Esophagus (tissue), 2 donors: ENCODE data around the gene GSE1. TPM values are rescaled to one million over a fixed set of nuclear protein-coding genes. Genes with fewer than 3 reads are reported as not detected.

ENCODE experiments used
- H3K27ac ChIP-seq, 2 donors: one replicate each; pipeline ENCODE4 v1.5.1; 2013; ENCODE audit warnings: low read depth in 2 of 2, mild to moderate bottlenecking in 2 of 2, inconsistent platforms in 1 of 2, low read length in 1 of 2, moderate library complexity in 1 of 2
- H3K27me3 ChIP-seq, 2 donors: one replicate each; pipeline ENCODE4 v1.6.1; 2013; ENCODE audit warnings: low read length in 2 of 2, control low read depth in 1 of 2, mild to moderate bottlenecking in 1 of 2; ENCODE audit not compliant: insufficient read depth in 2 of 2, control insufficient read depth in 1 of 2
- H3K36me3 ChIP-seq, 2 donors: one replicate each; pipeline ENCODE4 v1.6.1; 2013; ENCODE audit warnings: low read length in 1 of 2; ENCODE audit not compliant: control insufficient read depth in 2 of 2, insufficient read depth in 2 of 2
- H3K4me1 ChIP-seq, 2 donors: one replicate each; pipeline ENCODE4 v1.6.1; 2013; ENCODE audit warnings: low read length in 1 of 2; ENCODE audit not compliant: control insufficient read depth in 2 of 2, insufficient read depth in 2 of 2
- H3K4me3 ChIP-seq, 2 donors: one replicate each; pipeline ENCODE4 v1.5.1; 2013; ENCODE audit warnings: low read length in 2 of 2, mild to moderate bottlenecking in 2 of 2, low read depth in 1 of 2, moderate library complexity in 1 of 2
- H3K9me3 ChIP-seq, 2 donors: one replicate each; pipeline ENCODE4 v1.6.1; 2013; ENCODE audit warnings: mild to moderate bottlenecking in 2 of 2, low read depth in 1 of 2, low read length in 1 of 2, moderate library complexity in 1 of 2; ENCODE audit not compliant: control insufficient read depth in 2 of 2, insufficient read depth in 1 of 2
- WGBS, 2 donors: extraction: QIAGEN DNeasy Blood & Tissue Kit; methylation state at CpG; one replicate each; pipeline ENCODE4 v1.1.7; 2013; 5-methylcytosine and 5-hydroxymethylcytosine counted together
- polyA plus RNA-seq, 2 donors: library from polyadenylated mRNA; stranded (reverse); fragments of 200-250 nt; gene quantifications; one replicate each; pipeline ENCODE4 v1.2.3, GENCODE V29; 2013
- donor health status: healthy with polysubstance abuse.
- donor health status: Bipolar disorder and iron deficiency.

GSE1 gene
- polyA plus RNA-seq, 2 donors = 8.9 to 19.6 TPM

DNA sequence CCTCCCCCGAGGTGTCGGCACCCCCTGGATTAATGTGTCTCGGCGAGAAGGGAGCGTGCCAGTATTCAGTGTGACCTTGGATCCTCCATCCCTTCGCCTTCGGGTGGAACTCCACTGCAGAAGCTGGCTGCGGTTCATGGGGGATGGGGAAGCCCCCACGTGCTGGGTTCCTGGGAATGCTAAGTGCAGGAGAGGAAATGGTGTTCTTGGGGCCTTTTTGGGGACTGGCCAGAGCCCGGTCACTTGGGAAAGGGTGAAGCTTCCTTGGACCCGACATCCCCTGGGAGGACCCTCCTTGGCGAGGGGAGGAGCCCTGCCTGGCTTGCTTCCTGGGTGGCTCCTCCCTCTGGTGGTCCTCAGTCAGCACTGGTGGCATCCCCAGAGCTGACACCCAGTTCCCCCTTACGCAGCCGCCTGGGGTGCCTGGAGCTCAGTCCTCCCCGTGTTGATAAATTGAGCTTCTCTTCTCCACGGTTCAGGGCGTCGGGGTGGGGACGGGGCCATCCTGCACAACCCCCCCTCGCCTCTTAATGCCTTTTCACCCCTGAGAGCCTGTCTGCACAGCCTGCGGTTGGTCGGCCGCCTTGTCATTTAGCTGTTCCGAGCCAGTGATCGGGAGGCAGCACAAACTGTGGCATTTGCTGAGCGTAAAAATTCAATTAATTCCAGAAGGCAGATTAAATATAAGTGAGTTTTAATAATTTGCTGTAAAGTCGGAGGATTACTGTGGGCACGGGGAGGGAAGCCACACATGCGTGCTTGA, 30.7 kb upstream of the GSE1 start:
- Histone ChIP-seq H3K27me3 (no peaks in the 10 kb centered on the region), H3K9me3 (no peaks in the 10 kb centered on the region), H3K27ac (no peak overlapping the region), H3K4me1 (peaks cover 3 to 4% of the 10 kb centered on the region in 2 donors), H3K36me3 (no peaks in the 10 kb centered on the region), H3K4me3 (no peak overlapping the region)
- WGBS, 2 donors = 71 to 75% methylated on average over 29 of the region's 29 CpGs

GRCh38 chr16:85583491-85584181, 29.5 kb upstream of the GSE1 start:
- Histone ChIP-seq H3K36me3 (no peaks in the 10 kb centered on the region), H3K4me1 (peaks cover 3 to 4% of the 10 kb centered on the region in 2 donors), H3K4me3 (no peak overlapping the region), H3K27me3 (no peaks in the 10 kb centered on the region), H3K9me3 (no peaks in the 10 kb centered on the region), H3K27ac (no peak overlapping the region)
- 75 to 79% methylated on average over 22 of the region's 22 CpGs for WGBS, 2 donors

DNA sequence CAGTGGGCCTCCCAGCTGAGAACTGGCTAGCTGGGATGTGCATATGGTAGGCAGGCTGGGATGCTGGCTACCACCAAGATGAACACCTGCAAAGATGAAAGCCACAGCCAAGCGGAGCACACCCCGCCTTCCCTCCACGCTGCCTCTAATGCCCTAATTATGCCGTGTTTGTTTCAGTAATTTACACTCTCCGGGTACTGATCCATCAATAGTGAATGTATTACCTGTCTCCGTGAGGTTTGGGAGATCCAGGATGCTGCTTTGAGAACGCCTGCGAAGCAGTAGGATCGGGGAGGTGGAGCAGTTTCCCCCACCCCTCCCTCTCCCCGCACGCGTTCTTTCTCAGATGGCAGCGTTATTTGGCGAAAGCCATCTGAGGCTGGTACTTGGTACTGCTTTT, 28.9 kb upstream of the GSE1 start:
- Histone ChIP-seq H3K9me3 (no peaks in the 10 kb centered on the region), H3K4me1 (peaks cover 3 to 4% of the 10 kb centered on the region in 2 donors), H3K27ac (no peak overlapping the region), H3K4me3 (no peak overlapping the region), H3K27me3 (no peaks in the 10 kb centered on the region), H3K36me3 (no peaks in the 10 kb centered on the region)
- WGBS, 2 donors = 93% methylated on average over 14 of the region's 14 CpGs

GRCh38 chr16:85584819-85585282, 28.3 kb upstream of the GSE1 start:
- peaks cover 3 to 4% of the 10 kb centered on the region in 2 donors for H3K4me1 ChIP-seq
- H3K27ac ChIP-seq = no peak overlapping the region
- H3K36me3 ChIP-seq = no peaks in the 10 kb centered on the region
- no peaks in the 10 kb centered on the region for H3K27me3 ChIP-seq
- WGBS, 2 donors = 86 to 89% methylated on average over 20 of the region's 20 CpGs
- H3K4me3 ChIP-seq = no peak overlapping the region
- H3K9me3 ChIP-seq = peaks cover 0 to 2% of the 10 kb centered on the region in 2 donors

GRCh38 chr16:85585711-85586110, 27.4 kb upstream of the GSE1 start:
- no peaks in the 10 kb centered on the region for H3K36me3 ChIP-seq
- H3K27ac ChIP-seq = no peak overlapping the region
- H3K9me3 ChIP-seq = peaks cover 0 to 4% of the 10 kb centered on the region in 2 donors
- 90 to 91% methylated on average over 7 of the region's 7 CpGs for WGBS, 2 donors
- H3K4me1 ChIP-seq = peaks cover 3 to 4% of the 10 kb centered on the region in 2 donors
- H3K4me3 ChIP-seq = no peak overlapping the region
- H3K27me3 ChIP-seq = no peaks in the 10 kb centered on the region

DNA sequence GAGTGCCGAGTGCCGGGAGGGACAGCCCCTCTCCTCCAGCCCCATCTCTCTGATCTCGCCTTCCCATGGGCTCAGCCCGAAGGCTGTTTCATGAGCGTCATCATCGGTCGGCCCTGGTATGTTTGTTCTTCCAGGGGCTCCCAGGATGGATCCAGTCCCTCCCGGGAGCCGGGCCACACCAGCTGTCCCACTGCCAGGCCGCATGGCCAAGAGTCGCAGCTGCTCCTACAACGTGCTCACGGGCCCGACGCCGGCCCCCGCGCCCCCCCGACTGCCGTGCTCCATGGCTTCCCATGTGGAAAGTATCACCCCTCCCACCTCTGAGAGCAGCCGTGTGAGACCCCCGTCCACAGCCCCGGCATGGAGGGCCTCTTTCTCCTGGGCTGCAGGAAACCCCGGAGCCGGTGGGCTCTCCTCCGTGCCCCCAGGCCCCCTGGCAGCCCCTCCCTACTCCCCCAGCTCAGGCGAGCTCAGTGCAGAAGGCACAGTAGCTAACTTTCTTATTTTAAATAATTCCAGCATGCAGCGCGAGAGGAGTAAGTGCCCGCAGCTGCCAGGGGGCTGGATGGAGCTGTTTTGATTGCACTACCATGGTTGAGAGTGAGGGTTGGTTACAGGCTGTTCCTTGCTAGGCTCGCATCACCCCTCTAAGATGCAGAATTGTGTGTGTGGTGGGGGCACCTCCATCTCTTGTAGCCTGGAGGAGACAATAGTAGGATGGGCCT, 26.6 kb upstream of the GSE1 start:
- Histone ChIP-seq H3K36me3 (no peaks in the 10 kb centered on the region), H3K27me3 (no peaks in the 10 kb centered on the region), H3K27ac (no peak overlapping the region), H3K4me1 (peaks cover 3 to 4% of the 10 kb centered on the region in 2 donors), H3K4me3 (no peak overlapping the region), H3K9me3 (peaks cover 0 to 4% of the 10 kb centered on the region in 2 donors)
- whole genome bisulfite sequencing, 2 donors = 59 to 71% methylated on average over 31 of the region's 31 CpGs

GRCh38 chr16:85587762-85588556, 25.2 kb upstream of the GSE1 start:
- Histone ChIP-seq H3K36me3 (no peaks in the 10 kb centered on the region), H3K27ac (no peak overlapping the region), H3K27me3 (no peaks in the 10 kb centered on the region), H3K4me3 (no peak overlapping the region), H3K9me3 (peaks cover 0 to 4% of the 10 kb centered on the region in 2 donors), H3K4me1 (peaks cover 3 to 4% of the 10 kb centered on the region in 2 donors)
- WGBS, 2 donors = 90 to 91% methylated on average over 26 of the region's 26 CpGs

- peaks cover 0 to 4% of the 10 kb centered on the region in 2 donors for H3K9me3 ChIP-seq
- peaks cover 3 to 4% of the 10 kb centered on the region in 2 donors for H3K4me1 ChIP-seq
- H3K36me3 ChIP-seq = no peaks in the 10 kb centered on the region
- no peak overlapping the region for H3K27ac ChIP-seq
- WGBS, 2 donors = 86% methylated on average over 26 to 27 of the region's 27 CpGs
- no peaks in the 10 kb centered on the region for H3K27me3 ChIP-seq
- H3K4me3 ChIP-seq = no peak overlapping the region
These were observed 24.3 kb upstream of the GSE1 start for GRCh38 chr16:85588562-85589503.
